ENCODE data around the gene CACNB3. TPM values are rescaled to one million over a fixed set of nuclear protein-coding genes. Genes with fewer than 3 reads are reported as not detected.

The CACNB3 gene
- total and polyA plus RNA-seq, 9 of the 15 experiments (the other 6 are each of a cell fraction or from before 2014, with no cell fraction given): 0.24 to 2.0 (median 1.5) TPM

DNA sequence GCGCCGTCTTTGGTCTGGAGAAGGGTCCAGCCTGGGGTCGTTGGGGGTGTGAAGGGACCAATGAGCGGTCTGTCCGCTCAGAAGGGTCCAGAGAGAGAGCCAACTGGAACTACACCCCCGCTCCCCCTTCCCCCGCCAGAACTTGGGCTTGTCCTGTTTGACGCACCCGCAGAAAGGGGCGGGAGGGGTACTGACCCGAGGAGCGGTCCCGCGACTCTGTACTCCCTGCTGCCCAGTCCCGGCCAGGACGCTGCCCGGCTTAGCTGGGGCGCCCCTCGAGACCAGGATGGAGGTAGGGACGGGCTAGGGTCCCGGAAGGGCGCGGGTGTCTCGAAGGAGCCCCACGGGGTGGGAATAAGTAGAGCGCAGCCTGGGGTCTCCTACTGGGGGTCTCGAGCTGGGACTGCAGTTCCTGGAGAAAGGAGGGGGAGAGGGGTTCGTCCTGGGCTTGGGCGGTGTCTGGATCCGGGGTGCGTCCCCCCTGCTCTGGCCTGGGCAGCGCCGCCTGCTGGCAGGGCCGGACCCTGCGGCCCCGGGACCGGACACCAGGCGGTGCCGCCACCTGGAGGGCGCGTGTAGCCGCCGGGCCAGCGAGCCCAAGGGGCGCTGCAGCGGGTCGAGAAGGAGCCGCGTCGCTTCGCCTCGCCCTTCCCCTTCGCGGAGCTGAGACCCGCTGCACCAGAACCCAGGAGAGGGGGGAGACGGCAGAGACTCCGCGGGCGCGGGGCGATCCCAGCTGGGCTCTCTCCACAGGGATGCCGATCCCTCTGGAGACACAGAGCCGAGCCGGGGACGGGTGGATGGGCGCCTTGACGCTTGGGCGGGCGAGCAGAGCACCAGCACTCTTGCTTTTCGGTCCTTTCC lies 3.8 kb upstream of the CACNB3 start (continued):
- TF ChIP-seq YY1 (IDR thresholded peaks at IDR 0.05; ENCODE audit: borderline replicate concordance in 1 of 3, control insufficient read depth in 1 of 3, extremely low read depth in 1 of 3, insufficient read depth in 3 of 3, insufficient read length in 1 of 3, insufficient replicate concordance in 2 of 3, low read depth in 1 of 3, low read length in 2 of 3): peak in 2 of 3 experiments; percentile 62 to 78
- no peak for TF ChIP-seq RFX7 (CRISPR knock-in tag; IDR thresholded peaks at IDR 0.05)
- TF ChIP-seq SREBF1 (IDR thresholded peaks at IDR 0.05; ENCODE audit: borderline replicate concordance, low read depth, low read length): no peak
- TF ChIP-seq, protein P1, sequence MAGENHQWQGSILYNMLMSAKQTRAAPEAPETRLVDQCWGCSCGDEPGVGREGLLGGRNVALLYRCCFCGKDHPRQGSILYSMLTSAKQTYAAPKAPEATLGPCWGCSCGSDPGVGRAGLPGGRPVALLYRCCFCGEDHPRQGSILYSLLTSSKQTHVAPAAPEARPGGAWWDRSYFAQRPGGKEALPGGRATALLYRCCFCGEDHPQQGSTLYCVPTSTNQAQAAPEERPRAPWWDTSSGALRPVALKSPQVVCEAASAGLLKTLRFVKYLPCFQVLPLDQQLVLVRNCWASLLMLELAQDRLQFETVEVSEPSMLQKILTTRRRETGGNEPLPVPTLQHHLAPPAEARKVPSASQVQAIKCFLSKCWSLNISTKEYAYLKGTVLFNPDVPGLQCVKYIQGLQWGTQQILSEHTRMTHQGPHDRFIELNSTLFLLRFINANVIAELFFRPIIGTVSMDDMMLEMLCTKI (IDR thresholded peaks at IDR 0.05; ENCODE audit: partially characterized antibody): no peak
- no peak for TF ChIP-seq MTF1 (CRISPR knock-in tag; IDR thresholded peaks at IDR 0.05; ENCODE audit: borderline replicate concordance)
- no peak for TF ChIP-seq ZC3H4 (CRISPR knock-in tag; IDR thresholded peaks at IDR 0.05; ENCODE audit: borderline replicate concordance)
- TF ChIP-seq STAG1 (CRISPR knock-in tag; IDR thresholded peaks at IDR 0.05; ENCODE audit: borderline replicate concordance): no peak; the same call in 1 of the 2 replicates
- no peak for TF ChIP-seq ZNF217 (CRISPR knock-in tag; IDR thresholded peaks at IDR 0.05)
- peak; percentile 90; the same call in 1 of the 2 replicates for TF ChIP-seq MTA3 (IDR thresholded peaks at IDR 0.05; ENCODE audit: borderline replicate concordance)
- TF ChIP-seq RBM14 (IDR thresholded peaks at IDR 0.05; ENCODE audit: borderline replicate concordance, insufficient read depth, low read depth, low read length): no peak
- TF ChIP-seq CBFB (CRISPR knock-in tag; IDR thresholded peaks at IDR 0.05): no peak; the same call in 1 of the 2 replicates
- TF ChIP-seq CSDE1 (IDR thresholded peaks at IDR 0.05): no peak
- no peak for TF ChIP-seq CEBPB (tag; IDR thresholded peaks at IDR 0.05)
- TF ChIP-seq ZNF274 (IDR thresholded peaks at IDR 0.05; ENCODE audit: borderline replicate concordance, low read depth, low read length): no peak
- no peak; the same call in 1 of the 2 replicates for TF ChIP-seq MAFK (IDR thresholded peaks at IDR 0.05; ENCODE audit: low read length)
- TF ChIP-seq, protein P2, sequence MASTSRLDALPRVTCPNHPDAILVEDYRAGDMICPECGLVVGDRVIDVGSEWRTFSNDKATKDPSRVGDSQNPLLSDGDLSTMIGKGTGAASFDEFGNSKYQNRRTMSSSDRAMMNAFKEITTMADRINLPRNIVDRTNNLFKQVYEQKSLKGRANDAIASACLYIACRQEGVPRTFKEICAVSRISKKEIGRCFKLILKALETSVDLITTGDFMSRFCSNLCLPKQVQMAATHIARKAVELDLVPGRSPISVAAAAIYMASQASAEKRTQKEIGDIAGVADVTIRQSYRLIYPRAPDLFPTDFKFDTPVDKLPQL (IDR thresholded peaks at IDR 0.05; ENCODE audit: extremely low read depth, insufficient read length): no peak
- no peak for TF ChIP-seq ZBTB43 (CRISPR knock-in tag; IDR thresholded peaks at IDR 0.05)
- no peak for TF ChIP-seq BRF1 (IDR thresholded peaks at IDR 0.05; ENCODE audit: borderline replicate concordance, extremely low read depth, insufficient read length)
- TF ChIP-seq ETV1 (tag; conservative IDR thresholded peaks at IDR 0.05; ENCODE audit: low read depth): no peak; the same call in none of the 2 replicates
- TF ChIP-seq, protein P3, sequence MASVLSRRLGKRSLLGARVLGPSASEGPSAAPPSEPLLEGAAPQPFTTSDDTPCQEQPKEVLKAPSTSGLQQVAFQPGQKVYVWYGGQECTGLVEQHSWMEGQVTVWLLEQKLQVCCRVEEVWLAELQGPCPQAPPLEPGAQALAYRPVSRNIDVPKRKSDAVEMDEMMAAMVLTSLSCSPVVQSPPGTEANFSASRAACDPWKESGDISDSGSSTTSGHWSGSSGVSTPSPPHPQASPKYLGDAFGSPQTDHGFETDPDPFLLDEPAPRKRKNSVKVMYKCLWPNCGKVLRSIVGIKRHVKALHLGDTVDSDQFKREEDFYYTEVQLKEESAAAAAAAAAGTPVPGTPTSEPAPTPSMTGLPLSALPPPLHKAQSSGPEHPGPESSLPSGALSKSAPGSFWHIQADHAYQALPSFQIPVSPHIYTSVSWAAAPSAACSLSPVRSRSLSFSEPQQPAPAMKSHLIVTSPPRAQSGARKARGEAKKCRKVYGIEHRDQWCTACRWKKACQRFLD (CRISPR knock-in tag; IDR thresholded peaks at IDR 0.05): peak; percentile 65; the same call in 1 of the 2 replicates
- peak; percentile 54 for TF ChIP-seq NEUROD1 (IDR thresholded peaks at IDR 0.05; ENCODE audit: borderline replicate concordance, low read depth, low read length, partially characterized antibody)
